ENCODE measurements around the gene ALCAM.

The ALCAM gene

GRCh38 chr3:105564546-105565288, 198.0 kb downstream of the ALCAM start:
- H3K4me3 ChIP-seq (ENCODE audit: low read depth, low read length) = no peak overlapping the region
- CTCF ChIA-PET = no interaction called here
- no peaks in the 10 kb centered on the region for H3K4me1 ChIP-seq (ENCODE audit: control insufficient read depth, insufficient read depth, low read length)
- H3K27ac ChIP-seq (ENCODE audit: extremely low read depth, low read depth, low read length) = no peak overlapping the region
- H3K9me3 ChIP-seq (ENCODE audit: control insufficient read depth, insufficient read depth, low read depth, low read length) = no peaks in the 10 kb centered on the region
- TF ChIP-seq SETDB1 (IDR thresholded peaks at IDR 0.05; ENCODE audit: insufficient read length, low read length) = no peak
- TF ChIP-seq ZBTB8A (tag by site-specific recombination; IDR thresholded peaks at IDR 0.05) = no peak
- TF ChIP-seq ZXDB (tag by site-specific recombination; IDR thresholded peaks at IDR 0.05) = no peak
- TF ChIP-seq ZNF501 (tag by site-specific recombination; IDR thresholded peaks at IDR 0.05) = no peak
- no peak for TF ChIP-seq ZNF266 (tag by site-specific recombination; IDR thresholded peaks at IDR 0.05; ENCODE audit: low read depth)
- TF ChIP-seq TCF7L2 (IDR thresholded peaks at IDR 0.05; ENCODE audit: borderline replicate concordance, low read depth, low read length) = no peak
- TF ChIP-seq OVOL3 (tag by site-specific recombination; IDR thresholded peaks at IDR 0.05) = no peak
- no peak for TF ChIP-seq ZNF747 (tag by site-specific recombination; IDR thresholded peaks at IDR 0.05)
- TF ChIP-seq EGR2 (tag by site-specific recombination; IDR thresholded peaks at IDR 0.05; ENCODE audit: low read depth) = no peak
- TF ChIP-seq GLIS2 (tag by site-specific recombination; IDR thresholded peaks at IDR 0.05) = no peak
- TF ChIP-seq ZNF121 (tag by site-specific recombination; IDR thresholded peaks at IDR 0.05) = no peak
- no peak for TF ChIP-seq TSHZ1 (tag by site-specific recombination; IDR thresholded peaks at IDR 0.05; ENCODE audit: borderline replicate concordance)
- TF ChIP-seq ZNF280D (tag by site-specific recombination; IDR thresholded peaks at IDR 0.05) = no peak
- TF ChIP-seq ZNF521 (tag by site-specific recombination; IDR thresholded peaks at IDR 0.05) = no peak
- POLR2A ChIA-PET = no interaction called here
- no peaks in the 10 kb centered on the region for H3K36me3 ChIP-seq (ENCODE audit: control insufficient read depth in 2 of 2, insufficient read depth in 1 of 2, low read length in 2 of 2)

GRCh38 chr3:105571005-105571404, 204.3 kb downstream of the ALCAM start:
- Histone ChIP-seq H3K9me3 (ENCODE audit: control insufficient read depth, insufficient read depth, low read depth, low read length) (no peaks in the 10 kb centered on the region), H3K4me1 (ENCODE audit: control insufficient read depth, insufficient read depth, low read length) (no peaks in the 10 kb centered on the region), H3K27ac (ENCODE audit: extremely low read depth, low read depth, low read length) (no peak overlapping the region), H3K4me3 (ENCODE audit: low read depth, low read length) (no peak overlapping the region), H3K36me3 (ENCODE audit: control insufficient read depth in 2 of 2, insufficient read depth in 1 of 2, low read length in 2 of 2) (peaks cover 0 to 4% of the 10 kb centered on the region in 2 experiments; a peak in 1 of 3 replicates)
- ChIA-PET CTCF (interaction anchor here (0.5 kb wide), 1 partner anchor 517 kb away, joined by 3 read pairs; no protein-coding TSS in a partner anchor), POLR2A (no interaction called here)
- no peak for TF ChIP-seq ZNF214 (tag by site-specific recombination; IDR thresholded peaks at IDR 0.05; ENCODE audit: borderline replicate concordance)
- no peak for TF ChIP-seq ZNF76 (tag by site-specific recombination; IDR thresholded peaks at IDR 0.05; ENCODE audit: borderline replicate concordance, low read depth)
- no peak for TF ChIP-seq ZNF639 (tag by site-specific recombination; IDR thresholded peaks at IDR 0.05)
- TF ChIP-seq ZNF239 (tag by site-specific recombination; IDR thresholded peaks at IDR 0.05) = no peak
- TF ChIP-seq ZBTB44 (tag by site-specific recombination; IDR thresholded peaks at IDR 0.05) = no peak
- no peak for TF ChIP-seq ZNF221 (tag by site-specific recombination; IDR thresholded peaks at IDR 0.05; ENCODE audit: borderline replicate concordance)
- TF ChIP-seq ZBTB49 (tag by site-specific recombination; IDR thresholded peaks at IDR 0.05; ENCODE audit: low read depth) = no peak
- no peak for TF ChIP-seq ZNF548 (tag by site-specific recombination; IDR thresholded peaks at IDR 0.05)
- TF ChIP-seq ZNF785 (tag by site-specific recombination; IDR thresholded peaks at IDR 0.05) = no peak

Measured in HEK293 (cell line).